GM23338 (cell line): ENCODE data around the gene ACOX2. TPM values are rescaled to one million over a fixed set of nuclear protein-coding genes. Genes with fewer than 3 reads are reported as not detected.

Experiments
- ATAC-seq: fragments of 200-7000 bp; cut with Tn5 transposase; 3 replicates; pipeline ENCODE4 v1.9.1; 2020
- DNase-seq: peaks from one replicate; pipeline ENCODE4 v3.0.0-alpha.2; 2015; ENCODE audit warnings: low spot score
- H2AFZ ChIP-seq: fragments of 200-600 bp; sonication (generic); 2 replicates; pipeline ENCODE4 v1.8.0; 2016; ENCODE audit warnings: antibody characterized with exemption, mild to moderate bottlenecking, moderate library complexity
- H3F3A ChIP-seq: fragments of 200-600 bp; sonication (generic); replicated peaks from 2 replicates; pipeline ENCODE4 v1.8.0; 2017; ENCODE audit warnings: antibody characterized with exemption, mixed run types, low read depth
- H3K27ac ChIP-seq: fragments of 200-600 bp; sonication (generic); 2 replicates; pipeline ENCODE4 v1.6.1; 2016; ENCODE audit warnings: low read depth
- H3K27me3 ChIP-seq: fragments of 200-600 bp; sonication (generic); 2 replicates; pipeline ENCODE4 v1.8.0; 2016; ENCODE audit warnings: mild to moderate bottlenecking, mixed run types, moderate library complexity; ENCODE audit not compliant: insufficient read depth
- H3K36me3 ChIP-seq: fragments of 200-600 bp; sonication (generic); 2 replicates; pipeline ENCODE4 v1.8.0; 2016; ENCODE audit warnings: mild to moderate bottlenecking; ENCODE audit not compliant: insufficient read depth
- H3K4me1 ChIP-seq: fragments of 200-600 bp; sonication (generic); 2 replicates; pipeline ENCODE4 v1.8.0; 2016; ENCODE audit warnings: mild to moderate bottlenecking, moderate library complexity; ENCODE audit not compliant: insufficient read depth
- H3K4me2 ChIP-seq: fragments of 200-600 bp; sonication (generic); 2 replicates; pipeline ENCODE4 v1.7.1; 2017; ENCODE audit warnings: mixed run types
- H3K4me3 ChIP-seq: fragments of 200-600 bp; sonication (generic); 2 replicates; pipeline ENCODE4 v1.6.1; 2016; ENCODE audit warnings: mixed run types
- H3K79me2 ChIP-seq: fragments of 200-600 bp; sonication (generic); replicated peaks from 2 replicates; pipeline ENCODE4 v1.8.0; 2017; ENCODE audit warnings: mild to moderate bottlenecking; ENCODE audit not compliant: insufficient read depth
- H3K9me2 ChIP-seq: fragments of 200-600 bp; sonication (generic); 2 replicates; pipeline ENCODE4 v1.8.0; 2017; ENCODE audit not compliant: insufficient read depth
- H4K20me1 ChIP-seq: fragments of 200-600 bp; sonication (generic); replicated peaks from 2 replicates; pipeline ENCODE4 v1.8.0; 2017; ENCODE audit warnings: mild to moderate bottlenecking; ENCODE audit not compliant: insufficient read depth
- H3K27ac Mint-ChIP-seq: 2 replicates; pipeline ENCODE4 v1.8.0; 2020; ENCODE audit warnings: inconsistent platforms, mild to moderate bottlenecking, moderate library complexity, mixed read lengths
- H3K27me3 Mint-ChIP-seq: 3 replicates; pipeline ENCODE4 v1.8.0; 2022; ENCODE audit warnings: low read depth, mild to moderate bottlenecking, moderate library complexity, mixed read lengths, inconsistent platforms; ENCODE audit not compliant: insufficient read depth, poor library complexity
- H3K36me3 Mint-ChIP-seq: 3 replicates; pipeline ENCODE4 v1.8.0; 2021; ENCODE audit warnings: low read depth, mild to moderate bottlenecking, inconsistent platforms, moderate library complexity, mixed read lengths
- H3K4me1 Mint-ChIP-seq: 3 replicates; pipeline ENCODE4 v1.8.0; 2020; ENCODE audit warnings: mild to moderate bottlenecking, inconsistent platforms, mixed read lengths
- H3K4me3 Mint-ChIP-seq: 3 replicates; pipeline ENCODE4 v1.8.0; 2021; ENCODE audit warnings: moderate library complexity, mild to moderate bottlenecking, inconsistent platforms, mixed read lengths
- H3K9me3 Mint-ChIP-seq: 3 replicates; pipeline ENCODE4 v1.8.0; 2020; ENCODE audit warnings: moderate library complexity, mild to moderate bottlenecking, inconsistent platforms, mixed read lengths
- CREB1 ChIP-seq: fragments of 250-450 bp; sonication (Bioruptor Pico); IDR thresholded peaks from 2 replicates; pipeline ENCODE4 v1.5.0; 2020; ENCODE audit warnings: low read depth, mild to moderate bottlenecking, moderate library complexity
- CTCF ChIP-seq, 2 experiments: fragments of 200-600 bp in 1 of 2; sonication (generic) in 1 of 2; conservative IDR thresholded peaks; 2 replicates each; pipeline versions ENCODE4 v1.5.1 to v1.6.1; 2016 to 2017; ENCODE audit warnings: antibody characterized with exemption in 2 of 2, low read depth in 2 of 2, mild to moderate bottlenecking in 2 of 2, moderate library complexity in 1 of 2
- ETS1 ChIP-seq: IDR thresholded peaks from 2 replicates; pipeline ENCODE4 v1.6.1; 2016; ENCODE audit warnings: antibody characterized with exemption
- EZH2 ChIP-seq: fragments of 200-600 bp; sonication (generic); IDR thresholded peaks from one replicate; pipeline ENCODE4 v1.8.0; 2017; ENCODE audit warnings: antibody characterized with exemption, mild to moderate bottlenecking, low read depth; ENCODE audit not compliant: unreplicated experiment
- EZH2phosphoT487 ChIP-seq: fragments of 200-600 bp; sonication (generic); IDR thresholded peaks from one replicate; pipeline ENCODE4 v1.8.1; 2018; ENCODE audit warnings: antibody characterized with exemption; ENCODE audit not compliant: unreplicated experiment
- JUNB ChIP-seq: IDR thresholded peaks from one replicate; pipeline ENCODE4 v1.6.1; 2016; ENCODE audit warnings: antibody characterized with exemption; ENCODE audit not compliant: unreplicated experiment
- NANOG ChIP-seq: IDR thresholded peaks from 2 replicates; pipeline ENCODE4 v1.6.1; 2016; ENCODE audit warnings: antibody characterized with exemption, borderline replicate concordance
- POLR2AphosphoS5 ChIP-seq: IDR thresholded peaks from 2 replicates; pipeline ENCODE4 v1.6.1; 2016; ENCODE audit warnings: antibody characterized with exemption, low read depth
- REST ChIP-seq: IDR thresholded peaks from one replicate; pipeline ENCODE4 v1.6.1; 2018; ENCODE audit warnings: antibody characterized with exemption; ENCODE audit not compliant: unreplicated experiment
- STAT1 ChIP-seq: IDR thresholded peaks from one replicate; pipeline ENCODE4 v1.6.1; 2016; ENCODE audit warnings: antibody characterized with exemption; ENCODE audit not compliant: unreplicated experiment
- ZNF114 ChIP-seq: fragments of 250-450 bp; sonication (Bioruptor Pico); IDR thresholded peaks from 2 replicates; pipeline ENCODE4 v1.5.0; 2020; ENCODE audit warnings: mild to moderate bottlenecking, moderate library complexity
- ZNF331 ChIP-seq: fragments of 250-450 bp; sonication (Bioruptor Pico); IDR thresholded peaks from 2 replicates; pipeline ENCODE4 v1.5.0; 2020; ENCODE audit warnings: low read depth, mild to moderate bottlenecking, moderate library complexity
- ZNF462 ChIP-seq: fragments of 250-450 bp; sonication (Bioruptor Pico); IDR thresholded peaks from 2 replicates; pipeline ENCODE4 v1.5.0; 2020; ENCODE audit warnings: mild to moderate bottlenecking, moderate library complexity
- polyA plus RNA-seq: library from polyadenylated mRNA; unstranded; fragments of >200 nt; fragmentation: Nextera tagmentation; extraction: Ambion mirVana; gene quantifications from 2 replicates; pipeline ENCODE4 v1.2.1, GENCODE V29; 2016
- total RNA-seq: library from RNA; depleted of rRNA; stranded (reverse); fragments of >200 nt; shearing (Covaris generic); gene quantifications from 2 replicates; pipeline ENCODE4 v1.2.3, GENCODE V29; 2014

The ACOX2 gene
- total and polyA plus RNA-seq, 2 experiments from 2014 or later = 1.1 to 1.9 TPM

- TF ChIP-seq CTCF (conservative IDR thresholded peaks at IDR 0.05; ENCODE audit: low read depth in 2 of 2) (no peak), CREB1 (CRISPR knock-in tag) (no peak), ETS1 (no peak), ZNF114 (no peak), POLR2AphosphoS5 (no peak), ZNF462 (CRISPR knock-in tag) (no peak), NANOG (no peak), REST (no peak), JUNB (no peak), STAT1 (no peak), EZH2 (no peak), EZH2phosphoT487 (no peak), ZNF331 (no peak)
- peaks cover 5% of the 10 kb centered on the region; the same call in 1 of the 3 replicates for H3K9me3 Mint-ChIP-seq
- Histone ChIP-seq H3K36me3 (no peaks in the 10 kb centered on the region), H3K4me1 (peaks cover 26% of the 10 kb centered on the region), H4K20me1 (no peaks in the 10 kb centered on the region), H3K79me2 (no peaks in the 10 kb centered on the region), H3F3A (no peaks in the 10 kb centered on the region), H3K27ac (no peak overlapping the region), H2AFZ (no peak overlapping the region), H3K27me3 (no peaks in the 10 kb centered on the region), H3K4me2 (no peak overlapping the region), H3K9me2 (no peaks in the 10 kb centered on the region), H3K4me3 (no peak overlapping the region)
- no peak overlapping the region for H3K4me3 Mint-ChIP-seq
- H3K36me3 Mint-ChIP-seq = no peaks in the 10 kb centered on the region
- peaks cover 28% of the 10 kb centered on the region for H3K4me1 Mint-ChIP-seq
- ATAC-seq (no peak), DNase-seq (no peak)
- H3K27ac Mint-ChIP-seq = no peak overlapping the region
- H3K27me3 Mint-ChIP-seq = peaks cover 12% of the 10 kb centered on the region
These were observed 12.6 kb downstream of the ACOX2 start for GRCh38 chr3:58524326-58524888.
